ENCODE data around the gene LPXN.
A peak's percentile ranks its signal among the peaks of the same experiment; 100 is the strongest.

The LPXN gene

GRCh38 chr11:58575377-58576020, at the start of gene LPXN:
LPXN (minus strand) TSS chr11:58575856; CDS start chr11:58575772, 84 bp downstream.
- DNase-seq: peak; percentile 80

GRCh38 chr11:58625086-58625485, 49.4 kb upstream of the LPXN start:
- DNase-seq: no peak

GRCh38 chr11:58622344-58622743, 46.7 kb upstream of the LPXN start, which contains the start of gene CNTF:
CNTF (plus strand) TSS chr11:58622665; CDS start chr11:58622753, 88 bp downstream.
- no peak for DNase-seq

GRCh38 chr11:58621586-58622262, 46.1 kb upstream of the LPXN start:
- no peak for DNase-seq

- DNase-seq: peak; percentile 13
Observed at GRCh38 chr11:58617976-58618557, 42.4 kb upstream of the LPXN start.

GRCh38 chr11:58616594-58616993, 40.9 kb upstream of the LPXN start:
- DNase-seq: no peak

- no peak for DNase-seq
Observed at GRCh38 chr11:58615559-58615958, 39.9 kb upstream of the LPXN start.

GRCh38 chr11:58613228-58613627, 37.6 kb upstream of the LPXN start:
- DNase-seq: no peak

GRCh38 chr11:58609723-58610122, 34.1 kb upstream of the LPXN start:
- no peak for DNase-seq

- no peak for DNase-seq
Observed at GRCh38 chr11:58608331-58608730, 32.7 kb upstream of the LPXN start.

- DNase-seq: no peak
Observed at GRCh38 chr11:58606930-58607714, 31.5 kb upstream of the LPXN start.

GRCh38 chr11:58600510-58600909, 24.9 kb upstream of the LPXN start:
- DNase-seq: no peak

GRCh38 chr11:58597486-58598144, 22.0 kb upstream of the LPXN start:
- DNase-seq: no peak

- no peak for DNase-seq
Observed at GRCh38 chr11:58596621-58597020, 21.0 kb upstream of the LPXN start.

GRCh38 chr11:58594826-58595225, 19.2 kb upstream of the LPXN start:
- DNase-seq: no peak

GRCh38 chr11:58592760-58593472, 17.3 kb upstream of the LPXN start:
- DNase-seq: no peak

GRCh38 chr11:58591659-58592058, 16.0 kb upstream of the LPXN start:
- DNase-seq: no peak

- DNase-seq: no peak
Observed at GRCh38 chr11:58586998-58587397, 11.3 kb upstream of the LPXN start.

GRCh38 chr11:58582437-58582836, 6.8 kb upstream of the LPXN start:
- no peak for DNase-seq

- no peak for DNase-seq
Observed at GRCh38 chr11:58580311-58580710, 4.7 kb upstream of the LPXN start.

- peak; percentile 94 for DNase-seq
Observed at GRCh38 chr11:58579192-58580129, 3.8 kb upstream of the LPXN start.
